Fibroblast of lung (primary cell): ENCODE data around the gene SRRM2.

ENCODE experiments used
- EZH2 ChIP-seq: IDR thresholded peaks from 2 replicates; pipeline ENCODE4 v1.5.1; 2012; ENCODE audit warnings: low read length, control low read depth, mild to moderate bottlenecking; ENCODE audit errors: missing control alignments
- TF ChIP-seq, protein P1 (sequence below), 2 donors: IDR thresholded peaks in 1 of 2; conservative IDR thresholded peaks in 1 of 2; 1 replicate in 1 of 2; 2 replicates in 1 of 2; pipeline ENCODE4 v1.5.1; 2011 to 2012; ENCODE audit warnings: low read length in 2 of 2, control low read depth in 1 of 2, inconsistent platforms in 1 of 2, low read depth in 1 of 2, mild to moderate bottlenecking in 1 of 2

GRCh38 chr16:2779151-2779920, 26.9 kb downstream of the SRRM2 start:
- TF ChIP-seq, protein P1, sequence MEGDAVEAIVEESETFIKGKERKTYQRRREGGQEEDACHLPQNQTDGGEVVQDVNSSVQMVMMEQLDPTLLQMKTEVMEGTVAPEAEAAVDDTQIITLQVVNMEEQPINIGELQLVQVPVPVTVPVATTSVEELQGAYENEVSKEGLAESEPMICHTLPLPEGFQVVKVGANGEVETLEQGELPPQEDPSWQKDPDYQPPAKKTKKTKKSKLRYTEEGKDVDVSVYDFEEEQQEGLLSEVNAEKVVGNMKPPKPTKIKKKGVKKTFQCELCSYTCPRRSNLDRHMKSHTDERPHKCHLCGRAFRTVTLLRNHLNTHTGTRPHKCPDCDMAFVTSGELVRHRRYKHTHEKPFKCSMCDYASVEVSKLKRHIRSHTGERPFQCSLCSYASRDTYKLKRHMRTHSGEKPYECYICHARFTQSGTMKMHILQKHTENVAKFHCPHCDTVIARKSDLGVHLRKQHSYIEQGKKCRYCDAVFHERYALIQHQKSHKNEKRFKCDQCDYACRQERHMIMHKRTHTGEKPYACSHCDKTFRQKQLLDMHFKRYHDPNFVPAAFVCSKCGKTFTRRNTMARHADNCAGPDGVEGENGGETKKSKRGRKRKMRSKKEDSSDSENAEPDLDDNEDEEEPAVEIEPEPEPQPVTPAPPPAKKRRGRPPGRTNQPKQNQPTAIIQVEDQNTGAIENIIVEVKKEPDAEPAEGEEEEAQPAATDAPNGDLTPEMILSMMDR (conservative IDR thresholded peaks at IDR 0.05 in 1 of 2, IDR thresholded peaks at IDR 0.05 in 1 of 2; ENCODE audit: low read depth in 1 of 2, low read length in 2 of 2), result no peak
- no peak for TF ChIP-seq EZH2
